ENCODE results near the gene CLDN11. TPM values are rescaled to one million over a fixed set of nuclear protein-coding genes. Genes with fewer than 3 reads are reported as not detected.

The CLDN11 gene
- total RNA-seq, 1 donor = 411 TPM

DNA sequence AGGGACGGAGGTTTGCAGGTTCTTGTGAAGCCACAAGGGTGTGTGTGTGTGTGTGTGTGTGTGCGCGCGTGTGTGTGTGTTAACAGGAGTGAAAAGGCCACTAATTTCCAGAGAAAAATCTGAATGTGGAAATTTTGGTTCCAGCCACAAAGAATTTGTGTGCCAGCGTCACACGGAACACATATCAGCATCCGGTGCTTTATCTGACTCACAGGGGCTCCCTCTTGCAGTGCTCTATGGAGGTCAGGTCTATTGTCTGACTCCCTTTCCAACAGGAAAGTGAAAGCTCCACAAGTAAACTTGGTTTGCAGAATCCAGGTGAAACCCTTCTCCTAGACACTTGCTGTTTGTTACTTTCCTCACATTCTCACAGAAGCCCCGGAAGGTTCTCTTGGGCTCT is 6.2 kb downstream of the CLDN11 start:
- TF ChIP-seq, protein P1, sequence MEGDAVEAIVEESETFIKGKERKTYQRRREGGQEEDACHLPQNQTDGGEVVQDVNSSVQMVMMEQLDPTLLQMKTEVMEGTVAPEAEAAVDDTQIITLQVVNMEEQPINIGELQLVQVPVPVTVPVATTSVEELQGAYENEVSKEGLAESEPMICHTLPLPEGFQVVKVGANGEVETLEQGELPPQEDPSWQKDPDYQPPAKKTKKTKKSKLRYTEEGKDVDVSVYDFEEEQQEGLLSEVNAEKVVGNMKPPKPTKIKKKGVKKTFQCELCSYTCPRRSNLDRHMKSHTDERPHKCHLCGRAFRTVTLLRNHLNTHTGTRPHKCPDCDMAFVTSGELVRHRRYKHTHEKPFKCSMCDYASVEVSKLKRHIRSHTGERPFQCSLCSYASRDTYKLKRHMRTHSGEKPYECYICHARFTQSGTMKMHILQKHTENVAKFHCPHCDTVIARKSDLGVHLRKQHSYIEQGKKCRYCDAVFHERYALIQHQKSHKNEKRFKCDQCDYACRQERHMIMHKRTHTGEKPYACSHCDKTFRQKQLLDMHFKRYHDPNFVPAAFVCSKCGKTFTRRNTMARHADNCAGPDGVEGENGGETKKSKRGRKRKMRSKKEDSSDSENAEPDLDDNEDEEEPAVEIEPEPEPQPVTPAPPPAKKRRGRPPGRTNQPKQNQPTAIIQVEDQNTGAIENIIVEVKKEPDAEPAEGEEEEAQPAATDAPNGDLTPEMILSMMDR (IDR thresholded peaks at IDR 0.05; ENCODE audit: insufficient read depth, low read depth, low read length) = no peak
- no peak for DNase-seq (ENCODE audit: low read depth)

DNA sequence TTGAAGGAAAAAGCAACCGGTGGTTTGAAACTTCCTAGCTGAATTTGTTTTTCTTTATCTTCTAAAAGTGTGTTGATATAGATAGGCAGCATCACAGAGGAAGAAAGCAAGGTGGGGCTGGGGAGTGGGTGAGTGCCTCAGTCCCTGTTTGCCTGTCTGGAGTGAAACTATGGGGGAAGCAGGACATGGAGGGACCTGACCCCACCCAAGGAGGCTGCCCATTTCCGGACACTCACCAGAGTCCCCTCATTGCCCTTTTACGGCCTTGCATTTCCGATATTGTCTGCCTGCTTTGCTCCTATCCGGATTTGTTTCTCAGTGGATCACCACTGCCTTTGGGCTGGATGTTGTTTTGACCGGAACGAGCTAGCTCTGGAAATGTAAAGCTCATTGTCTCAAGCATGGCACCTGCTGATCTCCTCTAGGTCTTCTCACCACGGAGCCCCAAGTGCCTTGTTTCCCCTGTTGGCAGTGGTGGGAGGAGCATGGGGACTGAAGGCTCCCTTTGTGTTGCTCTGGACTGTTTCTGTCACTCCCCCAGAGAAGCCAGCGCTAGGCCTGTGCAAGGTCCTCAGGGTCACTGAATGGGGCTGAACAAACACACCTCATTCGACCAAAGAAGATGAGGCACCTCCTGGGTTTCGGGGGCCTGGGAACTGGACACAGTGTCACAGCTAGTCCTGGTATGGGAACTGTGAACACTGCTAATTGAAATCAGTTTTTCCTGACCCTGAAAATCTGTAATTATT is 7.0 kb downstream of the CLDN11 start:
- H3K4me3 ChIP-seq (ENCODE audit: low read depth, low read length) = no peak overlapping the region
- TF ChIP-seq, protein P1 (IDR thresholded peaks at IDR 0.05; ENCODE audit: insufficient read depth, low read depth, low read length) = no peak
- no peak for DNase-seq (ENCODE audit: low read depth)

More for the DNA sequence above, 6.2 kb downstream of the CLDN11 start:
- no peak overlapping the region for H3K4me3 ChIP-seq (ENCODE audit: low read depth, low read length)

DNA sequence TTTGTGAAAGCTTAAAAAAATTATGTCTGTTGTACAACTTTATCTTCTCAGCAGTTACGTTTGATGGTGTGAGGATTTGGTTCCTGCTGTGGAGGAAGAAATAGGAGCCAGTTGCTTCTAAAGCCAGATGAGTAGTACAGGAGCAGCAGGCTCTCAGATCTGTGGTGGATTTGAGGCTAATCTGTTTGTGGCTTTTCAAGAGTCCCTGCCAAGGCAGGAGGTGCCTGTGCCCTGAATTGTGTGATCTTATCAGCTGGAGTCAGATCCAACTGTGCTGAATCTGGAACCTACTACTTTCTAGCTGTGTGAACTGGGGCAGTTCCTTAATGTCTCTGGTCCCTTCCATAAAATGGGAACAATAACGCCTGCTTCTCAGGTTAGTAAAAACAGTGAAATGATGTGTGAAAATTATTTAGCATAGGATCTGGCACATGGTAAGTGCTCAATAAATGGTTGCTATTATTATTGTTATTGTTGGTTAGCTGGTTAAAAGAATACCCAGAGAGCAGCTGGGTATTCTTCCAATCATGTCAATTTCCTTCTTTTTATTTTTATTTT is 7.7 kb downstream of the CLDN11 start:
- H3K4me3 ChIP-seq (ENCODE audit: low read depth, low read length) = no peak overlapping the region
- TF ChIP-seq, protein P1 (IDR thresholded peaks at IDR 0.05; ENCODE audit: insufficient read depth, low read depth, low read length) = no peak
- peak; percentile 40 for DNase-seq (ENCODE audit: low read depth)

DNA sequence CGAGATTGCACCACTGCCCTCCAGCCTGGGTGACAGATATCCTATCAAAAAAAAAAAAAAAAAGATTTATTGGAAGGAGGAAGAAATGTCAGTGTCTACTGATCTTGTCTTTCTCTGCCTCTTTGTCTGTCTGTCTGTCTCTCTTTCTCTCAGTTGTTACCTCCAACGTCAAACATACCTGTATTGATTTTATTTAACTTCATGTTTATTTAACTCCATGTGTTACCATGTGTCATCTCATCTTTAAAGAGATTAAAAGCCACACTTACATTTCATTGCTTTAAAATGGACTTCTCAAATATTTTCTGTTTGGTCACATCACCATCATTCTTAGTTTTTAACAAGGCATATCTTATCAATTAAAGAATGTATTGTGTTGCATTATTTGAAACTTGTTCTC is 9.4 kb downstream of the CLDN11 start:
- TF ChIP-seq, protein P1 (IDR thresholded peaks at IDR 0.05; ENCODE audit: insufficient read depth, low read depth, low read length) = no peak
- H3K4me3 ChIP-seq (ENCODE audit: low read depth, low read length) = no peak overlapping the region
- no peak for DNase-seq (ENCODE audit: low read depth)

DNA sequence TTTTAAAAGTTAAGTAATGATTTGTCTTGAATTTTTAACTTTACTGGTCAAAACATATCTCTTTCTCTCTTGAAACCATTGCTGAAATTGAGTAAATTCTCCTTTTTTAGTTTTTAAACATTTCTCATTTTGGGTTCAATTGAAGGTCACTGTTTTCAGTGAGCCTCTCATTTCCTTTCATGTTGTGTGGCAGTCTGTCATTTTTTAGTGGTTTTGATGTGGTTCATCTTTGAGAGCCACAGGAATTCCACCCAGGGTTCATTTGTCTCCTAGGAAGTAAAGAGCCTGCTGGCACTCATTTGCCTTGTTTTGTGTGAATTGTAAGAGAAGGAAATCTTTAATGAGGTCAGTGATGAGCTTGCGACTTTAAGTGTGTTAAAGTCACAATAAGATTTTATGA is 10.4 kb downstream of the CLDN11 start:
- DNase-seq (ENCODE audit: low read depth) = peak; percentile 57
- no peak overlapping the region for H3K4me3 ChIP-seq (ENCODE audit: low read depth, low read length)

DNA sequence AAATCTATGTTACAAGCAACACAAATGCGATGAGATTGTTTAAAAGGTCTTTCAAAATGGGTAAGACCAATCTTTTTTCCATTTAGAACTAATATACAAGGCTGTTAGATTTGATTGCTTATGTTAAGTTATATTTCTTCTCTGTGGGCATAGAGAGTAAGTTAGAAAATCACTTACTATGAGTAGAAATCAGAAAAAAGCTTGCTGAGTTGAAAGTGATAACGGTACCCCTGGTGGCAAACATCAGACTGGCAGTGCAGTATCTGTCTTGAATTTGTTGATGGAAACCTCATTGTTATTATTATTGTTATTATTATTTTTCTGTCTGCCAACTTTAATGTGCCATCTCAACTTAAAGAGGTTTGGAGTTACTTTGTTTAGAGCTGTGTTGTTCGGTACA is 12.4 kb downstream of the CLDN11 start:
- TF ChIP-seq, protein P1 (IDR thresholded peaks at IDR 0.05; ENCODE audit: insufficient read depth, low read depth, low read length) = no peak

More for the DNA sequence above, 10.4 kb downstream of the CLDN11 start:
- TF ChIP-seq, protein P1 (IDR thresholded peaks at IDR 0.05; ENCODE audit: insufficient read depth, low read depth, low read length) = no peak

More for the DNA sequence above, 12.4 kb downstream of the CLDN11 start:
- no peak for DNase-seq (ENCODE audit: low read depth)
- no peak overlapping the region for H3K4me3 ChIP-seq (ENCODE audit: low read depth, low read length)

Data from fibroblast of villous mesenchyme (primary cell).